LHCN-M2 (cell line): ENCODE measurements around the gene MAGEA8. TPM values are rescaled to one million over a fixed set of nuclear protein-coding genes. Genes with fewer than 3 reads are reported as not detected.
"Not testable (repeated sequence)": the region's sequence is repeated elsewhere in the genome, so short reads cannot be mapped to it uniquely, and the experiment has no call there.

ENCODE experiments used
- DNase-seq: peaks from one replicate; pipeline ENCODE4 v3.0.0-alpha.2; 2012; ENCODE audit warnings: low read depth
- polyA plus RNA-seq: library from polyadenylated mRNA; unstranded; fragments of >200 nt; gene quantifications from one replicate; pipeline ENCODE4 v1.2.1, GENCODE V29; 2012; ENCODE audit warnings: missing spikeins
- total RNA-seq: library from RNA; depleted of rRNA; stranded (reverse); fragments of >200 nt; gene quantifications from 2 replicates; pipeline ENCODE4 v1.2.3, GENCODE V29; 2014; rRNA removed

MAGEA8 gene
- not detected in 2 replicates for total RNA-seq
- not detected for polyA plus RNA-seq

GRCh38 chrX:149881081-149881711, at the start of gene MAGEA8:
Gene MAGEA8 (plus strand): TSS chrX:149881183. CDS start chrX:149884273, 3,090 bp downstream.
- no peak for DNase-seq

- DNase-seq, result no peak
These were observed 49.5 kb upstream of the MAGEA8 start for GRCh38 chrX:149831473-149831872.

- not testable (repeated sequence) for DNase-seq
These were observed 44.3 kb upstream of the MAGEA8 start for GRCh38 chrX:149836728-149837127.

- no peak for DNase-seq
These were observed 43.8 kb upstream of the MAGEA8 start for GRCh38 chrX:149837167-149837566.

- no peak for DNase-seq
These were observed 43.3 kb upstream of the MAGEA8 start for GRCh38 chrX:149837639-149838038.

- no peak for DNase-seq
These were observed 39.1 kb upstream of the MAGEA8 start for GRCh38 chrX:149841929-149842328.

- DNase-seq, result no peak
These were observed 35.6 kb upstream of the MAGEA8 start for GRCh38 chrX:149845385-149845784.

GRCh38 chrX:149846789-149847188, 34.2 kb upstream of the MAGEA8 start:
- no peak for DNase-seq

GRCh38 chrX:149848855-149849254, 32.1 kb upstream of the MAGEA8 start:
- DNase-seq, result no peak

GRCh38 chrX:149849787-149850186, 31.2 kb upstream of the MAGEA8 start:
- no peak for DNase-seq

- DNase-seq, result no peak
These were observed 29.1 kb upstream of the MAGEA8 start for GRCh38 chrX:149851864-149852263.

GRCh38 chrX:149853925-149854324, 27.1 kb upstream of the MAGEA8 start:
- no peak for DNase-seq

- no peak for DNase-seq
These were observed 22.4 kb upstream of the MAGEA8 start for GRCh38 chrX:149858592-149858991.

GRCh38 chrX:149860445-149860844, 20.5 kb upstream of the MAGEA8 start:
- DNase-seq, result no peak

- DNase-seq, result no peak
These were observed 15.6 kb upstream of the MAGEA8 start for GRCh38 chrX:149865390-149865789.

- no peak for DNase-seq
These were observed 13.5 kb upstream of the MAGEA8 start for GRCh38 chrX:149867488-149867887.

GRCh38 chrX:149870840-149871239, 10.1 kb upstream of the MAGEA8 start:
- no peak for DNase-seq

- no peak for DNase-seq
These were observed 9.6 kb upstream of the MAGEA8 start for GRCh38 chrX:149871433-149871832.

- peak; percentile 8 for DNase-seq
These were observed 9.0 kb upstream of the MAGEA8 start for GRCh38 chrX:149871940-149872339.

- no peak for DNase-seq
These were observed 3.8 kb upstream of the MAGEA8 start for GRCh38 chrX:149877157-149877556.

GRCh38 chrX:149877636-149878035, 3.3 kb upstream of the MAGEA8 start:
- peak; percentile 12 for DNase-seq

GRCh38 chrX:149890828-149891227, 9.8 kb downstream of the MAGEA8 start:
- DNase-seq, result not testable (repeated sequence)

- DNase-seq, result no peak
These were observed 17.6 kb downstream of the MAGEA8 start for GRCh38 chrX:149898554-149898953.
